HUDEP-2 (cell line): ENCODE measurements around the gene TTBK2.
A peak's percentile ranks its signal among the peaks of the same experiment; 100 is the strongest.
"Not testable (repeated sequence)": the region's sequence is repeated elsewhere in the genome, so short reads cannot be mapped to it uniquely, and the experiment has no call there.

Source experiments
- DNase-seq, 76 experiments: peaks; one replicate each; lab custom pipeline; 2025; ENCODE audit not compliant: unreplicated experiment in 76 of 76; lab: John Stamatoyannopoulos, UW

TTBK2 gene

GRCh38 chr15:42911058-42911592 lies 9.5 kb downstream of the TTBK2 start:
- DNase-seq: no peak

- peak in 1 of 76 experiments; percentile 3 for DNase-seq
Observed at GRCh38 chr15:42908538-42908937, 12.0 kb downstream of the TTBK2 start.

- no peak for DNase-seq
Observed at GRCh38 chr15:42903388-42904324, 16.9 kb downstream of the TTBK2 start.

- DNase-seq: not testable (repeated sequence)
Observed at GRCh38 chr15:42893911-42894310, 26.7 kb downstream of the TTBK2 start.

GRCh38 chr15:42891569-42891968 lies 29.0 kb downstream of the TTBK2 start:
- no peak for DNase-seq

GRCh38 chr15:42890161-42890913 lies 30.2 kb downstream of the TTBK2 start:
- DNase-seq: no peak

- DNase-seq: not testable (repeated sequence)
Observed at GRCh38 chr15:42887384-42887783, 33.2 kb downstream of the TTBK2 start.

GRCh38 chr15:42880121-42880520 lies 40.5 kb downstream of the TTBK2 start:
- no peak for DNase-seq

GRCh38 chr15:42879443-42879842 lies 41.1 kb downstream of the TTBK2 start:
- no peak for DNase-seq

- DNase-seq: no peak
Observed at GRCh38 chr15:42876224-42876623, 44.4 kb downstream of the TTBK2 start.

GRCh38 chr15:42868683-42869082 lies 51.9 kb downstream of the TTBK2 start:
- no peak for DNase-seq

- DNase-seq: no peak
Observed at GRCh38 chr15:42863572-42864239, 56.9 kb downstream of the TTBK2 start.

- no peak for DNase-seq
Observed at GRCh38 chr15:42858999-42859789, 61.4 kb downstream of the TTBK2 start.

GRCh38 chr15:42858540-42858939 lies 62.0 kb downstream of the TTBK2 start:
- DNase-seq: no peak

- no peak for DNase-seq
Observed at GRCh38 chr15:42854576-42854975, 66.0 kb downstream of the TTBK2 start.

GRCh38 chr15:42849836-42850235 lies 70.7 kb downstream of the TTBK2 start:
- DNase-seq: no peak

GRCh38 chr15:42848846-42849245 lies 71.7 kb downstream of the TTBK2 start:
- DNase-seq: no peak

GRCh38 chr15:42846647-42847046 lies 73.9 kb downstream of the TTBK2 start:
- DNase-seq: no peak

- DNase-seq: no peak
Observed at GRCh38 chr15:42845581-42845980, 75.0 kb downstream of the TTBK2 start.

GRCh38 chr15:42843699-42844098 lies 76.9 kb downstream of the TTBK2 start:
- peak in 4 of 76 experiments; percentile 1 to 15 (median 5) for DNase-seq
